Activated CD8-positive, alpha-beta T cell treated with anti-CD3 and anti-CD28 coated beads for 36 hours (primary cell): ENCODE measurements around the gene SLAMF7. TPM values are rescaled to one million over a fixed set of nuclear protein-coding genes. Genes with fewer than 3 reads are reported as not detected.
A peak's percentile ranks its signal among the peaks of the same experiment; 100 is the strongest.

Experiments
- ATAC-seq: fragments of 200-7000 bp; cut with Tn5 transposase; one replicate; pipeline ENCODE4 v1.10.0; 2021; ENCODE audit warnings: mild to moderate bottlenecking, moderate library complexity
- CTCF ChIA-PET: fragments of 350-600 bp; sonication (Branson Sonifier 250); formaldehyde crosslinking; loops from one replicate; lab custom pipeline; 2021; ENCODE audit warnings: antibody characterized with exemption; lab: Charles Lee
- POLR2A ChIA-PET: fragments of 350-600 bp; sonication (Branson Sonifier 250); formaldehyde crosslinking; loops from one replicate; lab custom pipeline; 2021; ENCODE audit warnings: antibody characterized with exemption; lab: Charles Lee
- DNase-seq: peaks from one replicate; pipeline ENCODE4 v3.0.0-alpha.2; 2020
- H3K27ac Mint-ChIP-seq: one replicate; pipeline ENCODE4 v1.8.0; 2021; ENCODE audit warnings: mild to moderate bottlenecking, mixed read lengths
- H3K27me3 Mint-ChIP-seq: one replicate; pipeline ENCODE4 v1.8.0; 2021; ENCODE audit warnings: mixed read lengths
- H3K36me3 Mint-ChIP-seq: one replicate; pipeline ENCODE4 v1.8.0; 2021; ENCODE audit warnings: low read depth, mixed read lengths
- H3K4me1 Mint-ChIP-seq: one replicate; pipeline ENCODE4 v1.8.0; 2021; ENCODE audit warnings: low read depth, mixed read lengths
- H3K4me3 Mint-ChIP-seq: one replicate; pipeline ENCODE4 v1.8.0; 2021; ENCODE audit warnings: mild to moderate bottlenecking, moderate library complexity, mixed read lengths
- H3K9me3 Mint-ChIP-seq: one replicate; pipeline ENCODE4 v1.8.0; 2021; ENCODE audit warnings: mixed read lengths
- intact Hi-C: fragments of 100-400 bp; cut with micrococcal nuclease; formaldehyde crosslinking; loops from one replicate; pipeline ENCODE4 v1.10.0; 2022
- total RNA-seq, 2 experiments: library from RNA; stranded (reverse); gene quantifications; one replicate each; pipeline ENCODE4 v1.2.3, GENCODE V29; 2021
- TF ChIP-seq, protein P1 (sequence below): fragments of 200-600 bp; IDR thresholded peaks from one replicate; pipeline ENCODE4 v1.8.0; 2022; ENCODE audit warnings: antibody characterized with exemption, mild to moderate bottlenecking

Gene SLAMF7
- total RNA-seq, 2 experiments from 2014 or later = 90.0 to 93.5 TPM

DNA sequence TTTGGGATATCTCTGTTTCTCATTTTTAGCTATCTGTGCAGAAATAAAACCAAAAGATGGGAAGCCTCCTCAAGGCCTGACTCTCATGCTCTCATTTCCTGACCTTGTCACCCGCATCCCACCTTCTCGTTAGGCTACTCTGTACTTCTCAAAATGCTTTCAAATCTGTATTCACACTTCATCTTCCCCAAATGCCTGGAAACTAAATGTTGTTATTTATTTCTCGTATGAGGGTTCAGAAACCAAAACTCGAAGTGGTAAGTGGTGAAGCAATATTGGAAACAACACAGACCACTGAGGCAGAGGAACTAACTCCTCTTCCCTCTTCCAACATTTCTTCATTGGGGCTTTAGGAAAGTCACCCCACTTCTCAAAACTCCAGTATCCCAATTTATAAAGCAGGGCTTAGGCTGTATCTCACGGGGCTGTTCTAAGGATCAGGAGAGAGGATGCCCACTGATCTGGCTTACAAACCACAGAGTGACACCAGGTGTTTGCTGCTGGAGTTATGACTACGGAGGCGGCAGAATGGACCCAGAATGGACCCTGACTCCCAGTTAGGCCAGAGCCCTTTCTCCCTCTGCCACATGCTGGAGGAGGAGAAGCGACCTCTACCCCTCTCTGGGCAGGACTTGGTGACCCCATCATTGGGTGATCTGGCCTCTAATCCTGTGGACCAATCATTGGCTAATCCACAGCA, 3.5 kb downstream of the SLAMF7 start:
- ATAC-seq (no peak), DNase-seq (no peak)
- peak overlapping the region; percentile 84 for H3K4me3 Mint-ChIP-seq
- H3K4me1 Mint-ChIP-seq = peaks cover 92% of the 10 kb centered on the region
- ChIA-PET POLR2A (interaction anchor here (0.6 to 3.2 kb wide), 8 partner anchors 9 to 269 kb away, joined by 3 to 18 read pairs (median 4); partner anchors contain the start of gene LY9), CTCF (interaction anchor here (7.1 to 7.6 kb wide), 2 partner anchors 25 to 34 kb away, joined by 29 to 88 read pairs; no protein-coding TSS in a partner anchor)
- no peaks in the 10 kb centered on the region for H3K27me3 Mint-ChIP-seq
- H3K9me3 Mint-ChIP-seq = peaks cover 6% of the 10 kb centered on the region
- peaks cover 74% of the 10 kb centered on the region for H3K36me3 Mint-ChIP-seq
- TF ChIP-seq, protein P1, sequence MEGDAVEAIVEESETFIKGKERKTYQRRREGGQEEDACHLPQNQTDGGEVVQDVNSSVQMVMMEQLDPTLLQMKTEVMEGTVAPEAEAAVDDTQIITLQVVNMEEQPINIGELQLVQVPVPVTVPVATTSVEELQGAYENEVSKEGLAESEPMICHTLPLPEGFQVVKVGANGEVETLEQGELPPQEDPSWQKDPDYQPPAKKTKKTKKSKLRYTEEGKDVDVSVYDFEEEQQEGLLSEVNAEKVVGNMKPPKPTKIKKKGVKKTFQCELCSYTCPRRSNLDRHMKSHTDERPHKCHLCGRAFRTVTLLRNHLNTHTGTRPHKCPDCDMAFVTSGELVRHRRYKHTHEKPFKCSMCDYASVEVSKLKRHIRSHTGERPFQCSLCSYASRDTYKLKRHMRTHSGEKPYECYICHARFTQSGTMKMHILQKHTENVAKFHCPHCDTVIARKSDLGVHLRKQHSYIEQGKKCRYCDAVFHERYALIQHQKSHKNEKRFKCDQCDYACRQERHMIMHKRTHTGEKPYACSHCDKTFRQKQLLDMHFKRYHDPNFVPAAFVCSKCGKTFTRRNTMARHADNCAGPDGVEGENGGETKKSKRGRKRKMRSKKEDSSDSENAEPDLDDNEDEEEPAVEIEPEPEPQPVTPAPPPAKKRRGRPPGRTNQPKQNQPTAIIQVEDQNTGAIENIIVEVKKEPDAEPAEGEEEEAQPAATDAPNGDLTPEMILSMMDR = no peak
- intact Hi-C loops = no loop called here
- peak overlapping the region; percentile 94 for H3K27ac Mint-ChIP-seq

DNA sequence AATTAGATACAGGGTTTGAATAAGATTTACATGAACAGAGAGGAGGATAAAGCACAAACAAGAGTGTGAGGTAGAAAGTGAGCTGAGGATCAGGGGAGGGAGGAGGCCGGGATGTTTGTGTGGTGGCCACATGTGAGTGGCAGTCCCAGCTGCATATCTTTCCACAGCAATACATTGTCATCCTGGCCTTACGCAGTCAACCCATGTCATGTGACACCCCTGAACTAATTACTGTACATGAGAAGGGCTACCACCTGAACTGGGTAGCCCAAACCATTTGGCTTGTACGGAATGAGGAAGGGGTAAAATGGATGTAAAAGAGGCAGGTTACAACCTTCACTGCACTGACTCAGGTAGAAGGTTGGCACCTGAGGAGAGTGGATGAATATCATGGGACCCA, 4.2 kb downstream of the SLAMF7 start:
- TF ChIP-seq, protein P1 = no peak
- peak; percentile 13 for ATAC-seq
- Mint-ChIP-seq H3K27ac (peak overlapping the region; percentile 94), H3K36me3 (peaks cover 76% of the 10 kb centered on the region), H3K4me1 (peaks cover 92% of the 10 kb centered on the region), H3K4me3 (peak overlapping the region; percentile 84), H3K27me3 (no peaks in the 10 kb centered on the region), H3K9me3 (peaks cover 2% of the 10 kb centered on the region)
- ChIA-PET POLR2A (interaction anchor here (0.6 to 3.7 kb wide), 10 partner anchors 9 to 270 kb away, joined by 3 to 35 read pairs (median 4); partner anchors contain the start of gene LY9), CTCF (interaction anchor here (0.8 to 7.6 kb wide), 8 partner anchors 13 to 146 kb away, joined by 3 to 88 read pairs (median 13); partner anchors contain the start of gene CD48)
- DNase-seq = peak; percentile 47
- intact Hi-C loops = no loop called here

DNA sequence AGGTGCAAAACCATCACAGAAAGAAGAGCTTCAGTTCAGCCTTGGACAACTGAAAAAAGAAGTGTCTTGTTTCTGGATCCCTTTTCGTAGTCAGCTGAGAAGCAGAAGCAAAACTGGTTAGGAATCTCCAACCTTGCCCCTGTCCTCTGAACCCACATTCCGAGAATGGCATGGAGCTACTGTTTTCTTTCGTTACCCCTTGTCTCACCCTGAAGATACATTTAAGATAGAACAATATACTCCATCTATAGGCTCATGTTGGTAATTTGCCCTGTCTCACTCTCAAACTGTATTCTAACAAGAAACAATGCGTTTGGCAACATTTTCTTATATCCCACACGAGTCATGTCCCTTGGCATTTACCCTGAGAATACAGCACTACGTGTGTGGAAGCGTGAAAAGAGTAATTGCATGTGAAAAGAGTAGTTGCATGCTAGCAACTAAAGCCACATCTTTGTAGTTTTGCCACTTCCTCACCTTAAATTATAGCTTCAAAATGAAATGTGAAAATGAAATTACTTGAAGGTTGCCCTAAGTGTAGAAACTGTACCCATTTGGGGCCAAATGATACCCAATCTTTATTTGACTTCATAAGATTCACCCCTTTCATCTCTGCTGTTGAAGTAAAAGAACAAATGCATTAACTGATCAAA, 5.3 kb downstream of the SLAMF7 start:
- Mint-ChIP-seq H3K36me3 (peaks cover 85% of the 10 kb centered on the region), H3K4me3 (peak overlapping the region; percentile 84), H3K9me3 (no peaks in the 10 kb centered on the region), H3K4me1 (peaks cover 93% of the 10 kb centered on the region), H3K27ac (peak overlapping the region; percentile 94), H3K27me3 (no peaks in the 10 kb centered on the region)
- CTCF ChIA-PET = interaction anchor here (0.8 to 7.6 kb wide), 15 partner anchors 11 to 210 kb away, joined by 3 to 88 read pairs (median 6); partner anchors contain the start of genes CD48 and ITLN2
- intact Hi-C loops = no loop called here
- DNase-seq (peak; percentile 41), ATAC-seq (peak; percentile 75)
- POLR2A ChIA-PET = interaction anchor here (0.6 to 3.7 kb wide), 16 partner anchors 8 to 80 kb away, joined by 3 to 35 read pairs (median 4); partner anchors contain the start of gene CD48
- TF ChIP-seq, protein P1 = peak; percentile 49

DNA sequence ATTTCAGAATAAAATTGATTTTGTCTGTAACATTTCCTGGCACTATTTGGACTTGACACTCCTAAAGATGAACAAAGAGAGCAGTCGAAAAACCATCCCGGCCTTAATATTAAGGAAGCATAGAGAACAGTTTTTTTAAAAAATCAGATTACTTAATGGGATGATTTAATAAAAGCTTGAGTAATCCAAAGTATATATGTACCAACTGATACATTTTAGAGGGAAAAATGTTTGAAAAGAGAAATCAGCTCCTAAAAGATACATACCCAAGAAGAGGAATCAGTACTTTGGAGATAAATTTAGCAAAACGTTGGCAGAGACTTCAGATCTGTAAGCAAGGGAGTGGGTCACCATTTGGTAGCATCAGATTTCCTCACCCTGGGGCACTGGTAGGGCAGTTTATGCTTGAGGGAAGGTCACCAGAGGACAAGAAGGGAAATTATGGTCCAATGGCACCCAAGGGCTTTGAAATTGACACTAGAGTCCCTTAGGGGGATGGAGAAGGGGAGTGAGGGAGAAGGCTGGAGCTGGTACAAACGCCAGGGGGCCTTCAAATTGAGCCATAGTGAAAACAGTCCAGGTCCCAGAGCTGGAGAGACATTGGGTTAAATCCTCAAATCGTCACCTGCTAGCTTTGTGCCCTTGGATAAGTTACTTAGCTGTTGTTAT, 5.9 kb downstream of the SLAMF7 start:
- H3K9me3 Mint-ChIP-seq = no peaks in the 10 kb centered on the region
- ATAC-seq = no peak
- intact Hi-C loops = no loop called here

More for the DNA sequence above, 5.9 kb downstream of the SLAMF7 start:
- H3K27ac Mint-ChIP-seq = peak overlapping the region; percentile 94
- H3K27me3 Mint-ChIP-seq = no peaks in the 10 kb centered on the region
- H3K4me3 Mint-ChIP-seq = peak overlapping the region; percentile 84
- TF ChIP-seq, protein P1 = no peak
- H3K36me3 Mint-ChIP-seq = peaks cover 88% of the 10 kb centered on the region
- DNase-seq = no peak
- ChIA-PET POLR2A (interaction anchor here (0.6 to 3.7 kb wide), 11 partner anchors 11 to 79 kb away, joined by 3 to 35 read pairs (median 4); partner anchors contain the start of gene CD48), CTCF (interaction anchor here (0.8 to 7.6 kb wide), 13 partner anchors 11 to 132 kb away, joined by 3 to 88 read pairs (median 7); partner anchors contain the start of gene CD48)
- H3K4me1 Mint-ChIP-seq = peaks cover 96% of the 10 kb centered on the region
